Measurements from ENCODE around the gene EVA1C.
"Not testable (repeated sequence)": the region's sequence is repeated elsewhere in the genome, so short reads cannot be mapped to it uniquely, and the experiment has no call there.

Gene EVA1C

DNA sequence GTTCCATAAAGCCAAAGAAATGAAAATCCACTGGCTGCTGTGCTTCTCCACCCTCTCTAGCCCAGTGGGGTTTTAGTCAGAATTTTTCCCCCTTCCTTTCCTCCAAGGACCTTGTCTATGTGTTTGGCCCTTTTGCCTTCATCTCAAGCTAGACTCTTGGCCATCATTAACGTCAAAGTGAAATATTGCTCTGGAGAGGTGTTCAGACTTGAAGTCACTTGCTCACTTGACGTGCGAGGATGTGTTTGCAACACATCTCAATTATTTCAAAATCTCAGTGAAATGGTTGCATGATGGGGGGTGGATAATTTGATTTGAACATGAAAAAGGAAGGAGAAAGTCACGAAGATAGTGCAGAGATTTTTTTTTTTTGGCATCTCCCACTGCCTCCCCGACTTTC, 13.6 kb downstream of the EVA1C start:
- no peak for DNase-seq

DNA sequence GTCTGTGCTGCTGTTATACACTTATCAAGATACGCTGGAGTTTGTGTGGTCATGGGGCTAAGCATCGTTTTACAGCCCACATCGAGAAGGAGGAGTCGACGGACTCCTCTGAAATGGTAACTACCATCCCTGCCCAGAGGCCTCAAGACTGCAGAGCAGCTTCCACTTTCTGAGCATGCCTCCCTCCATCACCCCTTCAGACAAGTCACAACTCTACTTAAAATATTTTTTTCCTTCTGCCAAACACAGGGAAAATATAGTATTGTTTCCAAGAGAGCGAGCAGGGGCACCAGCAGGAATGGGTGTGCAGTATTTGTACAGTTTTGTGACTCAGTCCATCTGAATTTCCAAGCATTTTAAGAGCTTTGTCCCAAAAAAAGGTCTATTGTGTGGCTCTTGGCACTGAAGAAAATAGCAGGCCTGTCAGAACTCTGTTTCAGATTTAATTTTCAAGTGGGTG, 14.1 kb downstream of the EVA1C start:
- DNase-seq, result no peak

DNA sequence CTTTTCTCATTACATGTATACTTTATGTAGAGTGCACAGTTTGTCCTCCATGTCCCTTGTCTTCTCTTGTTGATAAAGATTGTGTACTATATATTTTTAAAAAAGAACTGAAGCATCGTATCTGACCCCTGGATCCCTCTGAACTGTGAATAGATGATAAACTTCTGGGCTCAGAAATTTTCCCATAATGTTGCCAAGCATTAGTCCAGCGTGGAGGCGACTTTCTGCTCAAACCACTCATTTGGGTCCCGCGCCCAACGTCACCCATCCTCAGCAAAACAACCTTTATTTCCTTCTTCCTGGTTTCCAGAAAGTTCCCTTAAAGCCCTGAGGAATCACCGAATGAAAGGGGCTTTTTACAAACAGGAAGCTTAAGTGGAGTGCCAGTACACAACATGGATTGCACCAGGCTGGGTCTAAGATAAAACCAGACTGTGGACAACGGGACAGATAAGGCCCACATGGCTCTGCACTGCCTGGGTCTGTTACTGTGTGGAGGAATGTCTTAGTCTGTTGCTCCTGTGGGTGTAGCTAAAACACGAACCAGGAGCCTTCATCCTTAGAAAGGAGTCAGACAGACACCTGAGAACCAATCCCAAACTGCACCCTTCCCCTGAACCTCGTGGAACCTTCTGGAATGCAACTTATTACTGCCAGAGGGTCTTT, 15.6 kb downstream of the EVA1C start:
- no peak for DNase-seq

DNA sequence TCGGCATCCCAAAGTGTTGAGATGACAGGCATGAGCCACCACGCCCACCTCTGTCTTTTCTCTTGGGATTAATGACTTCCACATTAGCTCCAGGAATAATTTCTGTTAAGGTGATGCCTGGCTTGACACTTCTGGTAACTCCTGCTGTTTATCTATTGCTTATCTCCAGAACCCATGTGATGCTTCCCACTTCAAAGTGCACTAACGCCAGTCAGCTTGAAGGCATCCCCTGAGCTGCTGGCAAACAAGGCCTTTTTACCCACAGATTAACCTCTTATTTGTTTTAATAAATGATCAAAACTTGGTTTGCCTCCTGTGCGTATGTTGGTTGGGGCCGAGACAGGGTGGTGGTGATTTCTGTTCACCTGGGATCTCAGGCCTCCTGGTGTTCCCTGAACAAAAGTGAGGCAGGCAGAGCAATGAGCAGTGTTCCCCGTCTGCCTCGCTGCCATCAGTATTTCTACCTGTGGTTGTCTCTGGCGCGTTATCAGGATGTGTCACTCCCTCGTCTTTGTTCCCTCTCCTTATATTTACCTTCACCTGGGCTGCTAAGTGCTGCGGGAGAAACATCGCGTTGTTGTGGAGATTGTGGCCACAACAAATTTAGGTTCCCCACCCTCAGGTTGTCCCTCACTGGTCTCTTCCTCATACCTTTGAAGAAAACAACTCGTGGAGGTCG, 20.6 kb downstream of the EVA1C start:
- not testable (repeated sequence) for DNase-seq

DNA sequence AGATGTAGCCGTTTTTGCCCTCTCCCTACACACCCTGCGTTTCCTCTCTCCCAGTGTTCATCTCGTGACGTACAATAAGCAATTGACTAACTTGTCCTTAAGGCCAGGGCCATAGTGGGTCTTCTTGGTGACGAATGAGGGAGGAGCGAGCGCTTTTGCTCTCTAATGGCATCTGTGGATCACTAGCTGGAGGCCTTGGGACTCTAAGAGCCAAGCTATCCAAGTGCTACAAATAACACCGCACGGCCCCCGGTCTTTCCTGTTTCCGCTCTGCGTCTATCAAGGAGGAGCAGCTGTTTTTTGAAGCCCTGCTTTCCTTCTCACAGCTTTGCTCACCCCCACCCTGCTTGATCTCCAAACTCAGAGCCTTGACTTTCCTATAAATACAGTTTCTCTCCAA, 25.2 kb downstream of the EVA1C start:
- no peak for DNase-seq

DNA sequence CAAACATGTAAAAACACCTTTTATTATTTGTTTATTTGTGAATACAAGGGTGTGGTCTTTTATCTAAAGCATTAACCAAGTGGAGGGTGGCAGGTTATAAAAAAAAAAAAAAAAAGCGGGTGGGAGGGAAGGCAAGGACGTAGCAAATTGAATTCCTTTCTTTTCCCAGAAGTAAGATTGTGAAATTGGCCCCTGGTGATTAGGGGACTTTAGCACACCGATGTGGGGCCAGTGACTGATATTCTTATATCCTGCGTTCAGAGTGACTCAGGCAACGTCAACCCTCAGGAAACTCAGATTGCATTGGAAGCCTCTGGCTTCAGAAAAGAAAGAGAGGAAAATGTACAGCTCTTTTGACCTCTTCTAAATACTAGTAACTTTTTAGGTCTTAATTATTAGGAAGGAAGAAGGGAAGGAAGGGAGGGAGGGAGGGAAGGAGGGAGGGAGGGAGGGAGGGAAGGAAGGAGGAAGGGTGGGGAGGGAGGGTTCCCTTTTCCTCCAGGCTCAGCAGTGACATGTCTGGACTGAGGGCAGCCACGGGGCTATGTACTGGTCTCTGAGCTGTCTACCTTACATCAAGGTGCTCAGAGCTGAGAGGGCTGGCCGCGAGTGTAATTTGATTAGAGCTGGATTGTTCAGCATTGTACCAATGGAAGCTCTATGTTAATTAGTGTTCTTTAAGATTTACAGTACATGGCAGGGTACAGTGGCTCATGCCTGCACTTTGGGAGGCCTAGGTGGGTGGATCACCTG, 30.2 kb downstream of the EVA1C start:
- no peak for DNase-seq

DNA sequence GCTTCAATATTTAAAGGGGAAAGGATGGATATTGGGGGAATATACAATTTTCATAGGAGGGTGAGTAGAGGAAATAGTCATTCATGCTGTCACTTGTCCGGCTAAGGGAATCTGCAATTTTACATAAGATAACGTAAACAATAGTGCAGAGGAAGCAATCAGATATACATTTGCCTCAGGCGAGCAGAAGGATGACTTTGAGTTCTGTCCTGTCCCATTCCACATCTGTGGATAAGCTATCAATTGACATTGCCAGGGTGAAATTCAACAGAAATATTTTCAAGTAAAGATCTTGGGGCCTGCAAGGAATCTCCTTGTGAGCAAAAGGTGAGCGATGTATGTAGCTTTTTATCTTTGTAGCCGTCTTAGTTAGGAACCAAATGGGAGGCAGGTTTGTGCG, 32.6 kb downstream of the EVA1C start:
- DNase-seq, result no peak

DNA sequence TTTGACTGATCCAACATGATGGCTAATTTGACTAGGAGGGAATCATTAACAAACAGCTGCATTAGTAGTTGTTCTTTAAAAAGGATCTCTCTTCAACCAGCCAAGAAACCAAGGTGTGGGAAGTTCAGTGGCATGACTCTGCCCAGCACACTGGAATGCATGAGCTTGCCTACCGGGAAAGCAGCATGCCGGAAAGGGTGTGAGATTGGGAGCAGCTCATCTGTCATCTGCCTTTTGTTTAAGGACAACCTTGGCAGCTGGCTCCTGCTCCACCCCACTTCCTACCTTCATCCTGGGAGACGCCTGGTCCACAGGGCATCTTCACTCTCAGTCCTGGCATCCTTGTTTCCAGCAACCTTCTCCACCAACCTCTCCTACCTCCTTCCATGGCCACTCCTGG, 33.9 kb downstream of the EVA1C start:
- DNase-seq, result not testable (repeated sequence)

DNA sequence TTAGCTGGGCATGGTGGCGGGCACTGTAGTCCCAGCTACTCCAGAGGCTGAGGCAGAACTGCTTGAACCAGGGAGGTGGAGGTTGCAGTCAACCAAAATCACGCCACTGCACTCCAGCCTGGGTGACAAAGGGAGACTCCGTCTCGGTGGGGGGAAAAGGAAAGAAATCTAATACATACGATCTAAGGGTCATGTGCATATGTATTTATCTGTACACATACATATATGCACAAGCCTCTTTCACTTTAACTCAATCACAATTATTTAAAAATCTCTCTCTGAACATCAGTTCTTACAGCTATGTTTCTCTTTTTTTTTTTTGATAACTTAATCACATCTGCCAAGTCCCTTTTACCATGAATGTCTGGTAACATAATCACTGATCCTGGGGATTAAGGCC, 34.7 kb downstream of the EVA1C start:
- DNase-seq, result no peak

DNA sequence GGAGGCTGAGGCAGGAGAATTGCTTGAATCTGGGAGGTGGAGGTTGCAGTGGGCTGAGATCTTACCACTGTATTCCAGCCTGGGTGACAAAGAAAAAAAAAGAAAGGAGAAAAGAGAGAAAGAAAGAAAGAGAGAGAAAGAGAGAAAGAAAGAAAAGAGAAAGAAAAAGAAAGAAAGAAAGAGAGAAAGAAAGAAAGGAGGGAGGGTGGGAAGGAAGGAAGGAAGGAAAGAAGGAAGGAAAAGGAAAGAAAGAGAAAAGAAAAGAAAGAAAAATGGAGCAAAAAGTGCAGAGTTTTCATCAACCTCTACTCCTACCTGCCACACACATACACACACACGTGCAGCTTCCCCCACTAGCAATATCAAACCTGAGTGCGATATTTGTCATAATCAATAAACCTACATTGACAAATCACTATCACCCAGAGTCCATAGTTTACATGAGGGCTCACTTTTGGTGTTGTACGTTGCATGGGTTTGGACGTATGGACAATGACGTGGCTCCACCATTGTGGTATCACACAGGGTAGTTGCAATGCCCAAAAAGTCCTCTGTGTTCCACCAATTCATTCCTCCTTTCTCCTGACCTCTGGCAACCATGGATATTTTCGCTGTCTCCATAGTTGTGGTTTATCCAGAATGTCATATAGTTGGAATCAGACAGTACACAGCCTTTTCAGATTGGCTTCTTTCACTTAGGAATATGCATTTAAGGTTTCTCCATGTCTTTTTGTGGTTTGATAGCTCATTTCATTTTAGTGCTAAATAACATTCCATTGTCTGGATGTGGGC, 36.5 kb downstream of the EVA1C start:
- no peak for DNase-seq

DNA sequence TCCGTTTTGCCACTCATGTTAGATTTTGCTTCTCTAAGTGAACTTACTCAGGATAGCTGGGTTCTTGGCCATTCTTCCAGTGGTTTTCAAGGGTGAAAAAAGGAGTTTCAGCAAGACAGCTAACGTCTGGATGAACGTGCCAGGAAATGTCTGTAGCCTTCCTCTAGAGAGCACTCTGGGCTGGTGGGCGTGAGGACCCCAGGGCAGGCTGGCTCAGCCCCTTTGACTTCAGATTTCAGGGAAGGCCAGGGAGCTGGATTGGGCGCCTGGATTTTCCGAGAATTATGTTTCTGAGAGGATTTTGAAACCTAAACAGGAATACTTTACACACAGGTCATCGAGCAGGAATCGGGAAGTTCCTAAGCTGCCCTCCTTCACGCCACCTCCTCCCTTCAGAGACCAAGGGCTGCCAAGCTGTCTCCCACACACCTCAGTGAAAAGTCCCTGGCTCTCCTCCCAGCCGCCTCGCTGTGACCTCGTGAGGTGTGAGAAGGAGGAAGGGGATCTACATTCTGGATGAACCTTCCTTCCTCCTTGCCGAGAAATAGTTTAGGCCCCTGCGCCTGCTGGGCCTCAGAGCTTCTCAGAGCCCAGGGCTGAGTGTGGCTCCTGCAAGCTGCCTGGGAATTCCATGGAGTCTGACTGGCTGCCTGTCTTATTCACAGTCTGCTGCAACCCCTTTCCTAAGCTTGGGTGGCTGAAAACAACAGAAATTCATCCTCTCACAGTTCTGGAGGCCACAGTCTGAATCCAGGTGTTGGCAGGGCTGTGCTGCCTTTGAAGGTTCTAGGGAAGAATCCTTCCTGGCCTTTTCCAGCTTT, 38.6 kb downstream of the EVA1C start:
- not testable (repeated sequence) for DNase-seq

DNA sequence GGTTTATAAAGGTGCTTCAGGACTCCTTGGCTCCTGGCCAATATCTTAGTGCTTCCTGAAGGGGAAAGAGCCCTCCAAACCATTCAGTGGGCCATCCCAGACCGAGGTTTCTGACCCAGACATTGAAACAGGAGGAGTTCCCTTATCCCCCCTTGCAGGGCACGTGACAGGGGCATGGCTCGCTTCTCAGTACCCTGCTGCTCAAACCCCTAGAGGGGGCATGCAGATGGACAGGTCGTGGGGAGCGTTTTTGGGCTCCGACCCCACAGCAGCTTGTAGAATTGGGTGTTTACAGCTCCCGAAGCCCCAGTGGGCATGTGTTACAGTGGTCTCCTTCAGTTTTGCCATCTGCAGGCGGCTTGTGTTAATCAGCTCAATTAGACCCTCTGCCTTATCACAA, 39.7 kb downstream of the EVA1C start:
- not testable (repeated sequence) for DNase-seq

DNA sequence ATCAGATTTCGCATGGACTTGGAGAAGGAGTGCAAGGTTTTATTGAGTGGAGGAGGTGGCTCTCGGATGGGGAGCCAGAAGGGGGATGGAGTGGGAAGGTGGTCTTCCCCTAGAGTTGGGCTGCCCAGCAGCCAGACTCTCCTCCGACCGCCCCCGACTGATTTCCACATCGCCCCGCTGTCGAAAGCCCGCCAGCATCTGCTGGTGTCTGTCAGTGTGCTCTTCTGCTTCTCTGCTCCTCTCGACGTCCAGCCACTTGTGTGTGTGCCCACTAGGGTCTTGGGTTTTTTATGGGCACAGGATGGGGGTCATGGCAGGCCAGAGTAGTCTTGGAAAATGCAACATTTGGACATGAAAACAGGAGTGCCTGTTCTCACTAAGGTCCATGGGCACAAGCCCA, 40.1 kb downstream of the EVA1C start:
- DNase-seq, result no peak

DNA sequence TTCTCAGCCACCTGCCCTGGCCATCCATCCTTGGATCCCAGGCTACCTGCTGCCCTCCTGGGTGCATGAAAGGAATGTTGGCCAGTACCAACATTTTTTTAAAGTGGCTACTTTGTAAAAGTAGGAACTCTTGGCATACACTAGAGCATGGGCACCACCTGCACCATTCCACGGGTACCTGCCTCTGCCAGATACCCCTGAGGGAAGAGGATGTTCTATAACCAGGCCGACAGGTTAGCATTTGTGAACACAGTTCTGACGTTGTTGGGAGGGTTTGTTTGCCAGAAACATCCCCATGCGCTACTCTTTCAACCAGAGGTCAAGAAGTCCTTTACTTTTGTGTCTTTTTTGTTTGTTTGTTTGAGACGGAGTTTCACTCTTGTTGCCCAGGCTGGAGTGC, 43.0 kb downstream of the EVA1C start:
- no peak for DNase-seq

DNA sequence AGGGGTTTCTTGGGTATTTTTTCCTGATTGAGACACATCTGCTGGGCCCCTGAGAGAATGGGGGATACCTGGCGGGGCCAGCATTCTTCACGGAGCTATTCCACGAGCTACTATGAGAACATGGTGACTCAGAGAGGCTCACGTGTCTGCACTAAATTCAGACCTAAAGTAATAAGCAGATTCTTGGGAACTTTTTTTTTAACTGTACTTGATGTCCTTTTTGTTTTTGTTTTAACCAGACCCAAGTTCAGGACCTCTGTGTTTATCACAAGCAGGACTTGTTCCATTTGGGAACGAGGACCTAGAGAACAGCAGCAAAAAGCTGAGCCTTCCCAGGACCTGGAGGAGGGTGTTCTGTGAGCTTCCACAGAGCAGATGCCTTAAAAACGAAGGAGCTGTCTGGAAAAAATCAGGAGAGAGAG, 44.0 kb downstream of the EVA1C start:
- no peak for DNase-seq

DNA sequence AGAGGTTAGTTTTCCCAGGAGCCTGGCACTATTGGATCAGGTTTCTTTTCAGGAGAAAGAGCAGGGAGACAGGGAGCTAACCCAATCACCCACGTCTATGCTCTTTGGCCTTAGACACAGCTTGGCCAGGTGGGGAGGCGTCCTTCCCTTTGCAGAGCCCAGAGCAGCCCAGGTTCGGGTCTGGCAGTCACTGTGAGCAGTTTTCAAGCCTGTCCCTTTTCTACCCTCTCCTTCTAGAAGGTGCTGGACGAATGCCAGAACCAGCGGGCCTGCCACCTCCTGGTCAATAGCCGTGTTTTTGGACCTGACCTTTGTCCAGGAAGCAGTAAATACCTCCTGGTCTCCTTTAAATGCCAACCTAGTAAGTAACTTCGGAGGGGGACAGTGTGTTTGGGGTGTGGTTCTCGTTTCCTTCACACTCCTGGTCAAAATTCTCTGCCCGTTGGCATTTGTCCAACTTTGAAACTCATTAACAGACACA, 44.9 kb downstream of the EVA1C start:
- DNase-seq, result no peak

DNA sequence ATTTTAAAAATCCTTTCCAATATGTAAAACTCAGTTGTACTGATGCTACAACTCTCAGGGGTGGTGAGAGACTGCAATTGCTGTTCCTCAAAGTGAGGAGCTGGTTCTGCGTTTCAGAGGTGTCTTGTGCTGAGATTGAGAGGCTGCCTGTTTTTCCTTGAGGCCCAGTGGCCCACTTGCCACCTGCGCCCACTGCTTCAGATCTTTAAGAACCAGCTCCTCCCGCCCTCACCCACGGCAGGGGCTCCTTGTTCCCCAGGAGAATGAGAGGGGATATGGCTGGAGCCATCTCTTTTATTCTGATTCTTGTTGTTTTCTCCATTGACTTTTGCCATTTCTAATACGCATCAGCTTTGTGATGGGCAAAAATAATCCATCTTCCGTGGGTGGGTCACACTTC, 45.5 kb downstream of the EVA1C start:
- no peak for DNase-seq

DNA sequence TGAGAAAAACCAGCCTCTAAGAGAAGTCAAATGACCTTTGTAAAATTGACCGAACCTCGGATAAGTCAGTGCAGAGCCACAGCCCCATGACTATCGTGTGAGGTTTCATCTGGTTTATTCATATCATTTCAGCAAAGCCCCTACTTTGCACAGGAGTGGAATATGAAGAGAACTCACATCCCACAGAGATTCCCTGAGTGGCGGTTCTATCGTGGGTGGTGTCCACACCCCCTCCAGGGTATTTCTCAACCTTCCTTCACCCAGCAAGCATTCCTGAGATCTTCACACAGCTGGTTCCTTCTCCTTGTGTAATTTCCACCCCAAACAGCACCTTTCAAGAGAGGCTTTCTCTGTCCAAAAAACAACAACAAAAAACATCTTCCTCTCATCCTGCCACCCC, 47.5 kb downstream of the EVA1C start:
- DNase-seq, result no peak

DNA sequence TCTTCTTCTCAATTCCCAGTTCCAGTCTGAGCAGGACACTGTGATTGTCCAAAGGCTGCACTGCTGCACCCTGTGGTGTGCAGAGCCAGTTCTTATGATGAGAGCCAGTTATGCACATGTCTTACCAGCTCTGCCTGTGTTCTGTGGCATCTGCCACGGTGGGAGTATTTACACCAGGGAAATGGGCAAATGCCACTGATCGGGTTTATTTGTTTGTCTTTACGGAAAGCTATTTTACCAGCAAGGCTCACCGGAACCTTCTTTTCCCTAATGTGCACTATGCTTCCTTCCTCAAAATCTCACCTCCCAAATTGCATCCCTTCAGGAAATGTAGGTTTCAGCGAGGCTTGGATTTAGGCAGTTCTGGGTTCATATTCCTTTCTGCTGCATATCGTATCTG, 49.0 kb downstream of the EVA1C start:
- DNase-seq, result no peak

DNA sequence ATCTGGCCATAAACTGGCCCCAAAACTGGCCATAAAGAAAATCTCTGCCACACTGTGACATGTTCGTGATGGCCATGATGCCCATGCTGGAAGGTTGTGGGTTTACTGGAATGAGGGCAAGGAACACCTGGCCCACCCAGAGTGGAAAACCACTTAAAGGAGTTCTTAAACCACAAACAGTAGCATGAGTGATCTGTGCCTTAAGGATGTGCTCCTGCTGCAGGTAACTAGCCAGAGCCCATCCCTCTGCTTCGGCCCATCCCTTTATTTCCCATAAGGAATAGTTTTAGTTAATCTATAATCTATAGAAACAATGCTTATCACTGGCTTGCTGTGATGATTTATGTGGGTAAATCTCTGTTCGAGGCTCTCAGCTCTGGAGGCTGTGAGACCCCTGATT, 50.1 kb downstream of the EVA1C start:
- DNase-seq, result not testable (repeated sequence)

DNA sequence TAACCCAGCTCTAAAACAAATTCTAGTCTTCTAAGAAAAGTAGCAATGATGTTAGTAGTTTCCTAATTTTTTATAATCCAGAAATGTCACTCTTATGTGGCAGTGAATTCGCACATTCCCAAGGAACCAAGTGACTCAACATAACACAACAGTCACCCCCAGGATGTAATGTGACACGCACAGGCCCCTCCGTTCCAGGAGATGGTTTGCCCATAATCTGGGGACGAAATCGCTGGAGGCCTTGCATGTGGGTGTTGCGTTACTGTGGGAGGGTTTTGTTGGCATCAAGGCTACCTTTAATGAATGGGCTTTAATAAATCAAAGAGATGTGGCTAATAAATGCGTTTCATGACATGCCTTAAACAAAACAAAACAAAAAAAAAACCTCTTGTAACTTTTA, 50.9 kb downstream of the EVA1C start:
- no peak for DNase-seq

DNA sequence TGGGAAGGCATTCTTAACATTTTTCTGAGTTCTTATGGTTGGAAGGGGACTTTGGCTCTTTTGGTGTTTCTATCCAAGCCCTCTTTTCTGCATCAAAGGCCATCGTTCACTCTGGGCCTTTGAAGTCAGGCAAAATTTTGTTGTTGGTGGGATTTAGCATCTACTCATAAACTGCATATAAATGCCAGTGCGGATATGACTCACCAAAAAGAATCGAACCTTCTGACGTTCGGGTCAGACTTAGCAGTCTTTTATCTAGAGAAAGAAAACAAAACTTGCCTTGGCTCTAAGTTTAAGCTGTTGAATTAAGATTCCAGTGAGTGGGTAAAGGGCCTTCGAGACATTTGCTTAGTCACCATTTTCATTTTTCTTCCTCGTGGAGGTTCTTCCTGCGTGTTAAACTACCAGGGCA, 51.4 kb downstream of the EVA1C start:
- DNase-seq, result no peak
